GM18517 (cell line): ENCODE data around the gene ALDH4A1.
"Not testable (repeated sequence)": the region's sequence is repeated elsewhere in the genome, so short reads cannot be mapped to it uniquely, and the experiment has no call there.

ENCODE experiments used
- ATAC-seq: cut with Tn5 transposase; IDR thresholded peaks from one replicate; pipeline ENCODE4 v1.9.1; 2021; ENCODE audit warnings: mild to moderate bottlenecking, moderate library complexity; ENCODE audit not compliant: unreplicated experiment

ALDH4A1 gene

DNA sequence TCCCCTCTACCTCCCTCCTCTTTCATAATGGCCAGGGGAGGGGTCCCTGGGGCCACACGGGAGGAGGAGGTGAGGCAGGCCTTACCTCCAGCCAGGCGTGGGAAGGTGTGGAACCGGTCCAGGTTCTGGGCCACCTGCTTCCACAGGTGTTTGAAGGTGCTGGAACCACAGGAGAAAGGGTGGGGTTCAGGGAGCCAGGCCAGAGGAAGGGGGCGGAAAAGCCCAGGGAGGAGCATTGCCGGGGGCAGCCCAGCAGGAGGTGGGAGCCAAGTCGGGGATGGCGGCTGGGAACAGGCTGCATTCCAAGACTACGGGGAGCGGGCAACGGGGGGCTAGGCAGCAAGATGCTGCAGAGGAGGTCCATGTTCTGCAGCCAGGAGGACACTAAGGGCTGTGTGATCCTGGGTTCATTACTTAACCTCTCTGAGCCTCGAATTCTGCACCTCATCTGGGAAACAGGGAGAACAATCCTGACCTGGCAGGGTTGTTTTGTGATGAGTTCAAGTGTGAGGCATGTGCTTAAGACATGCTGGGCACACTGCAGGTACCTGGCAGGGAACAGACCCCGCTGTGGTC is 23.1 kb downstream of the ALDH4A1 start:
- ATAC-seq, result no peak

DNA sequence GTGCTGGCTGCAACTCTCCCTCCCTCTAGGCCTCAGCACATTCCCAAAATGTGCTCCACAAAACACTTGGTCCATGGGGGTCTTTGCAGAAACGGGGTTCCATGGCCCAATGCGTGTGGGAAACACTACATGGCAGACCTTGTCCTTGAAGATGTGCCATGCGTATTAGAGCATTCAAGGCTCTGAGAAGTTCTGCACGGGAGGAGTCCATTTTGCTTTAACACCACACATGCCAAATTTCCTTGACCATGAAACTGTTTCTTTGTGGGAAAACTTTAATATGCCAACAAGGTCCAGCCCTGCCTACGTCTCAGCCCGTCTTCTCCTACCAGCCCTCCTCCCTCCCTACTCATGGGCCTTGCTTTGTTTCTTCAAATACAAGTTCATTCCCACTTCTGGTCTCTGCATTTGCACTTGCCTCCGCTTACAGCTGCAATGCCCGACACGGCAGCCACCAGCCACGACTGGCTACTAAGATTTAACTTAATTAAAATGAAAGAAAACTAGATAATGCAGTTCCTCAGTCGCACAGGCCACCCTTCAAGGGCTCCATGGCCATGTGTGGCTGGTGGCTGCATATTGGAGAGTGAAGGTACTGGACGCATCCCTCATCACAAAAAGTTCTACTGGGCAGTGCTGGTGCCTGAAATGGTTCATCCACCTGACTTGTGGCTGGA is 23.7 kb downstream of the ALDH4A1 start:
- ATAC-seq, result no peak

DNA sequence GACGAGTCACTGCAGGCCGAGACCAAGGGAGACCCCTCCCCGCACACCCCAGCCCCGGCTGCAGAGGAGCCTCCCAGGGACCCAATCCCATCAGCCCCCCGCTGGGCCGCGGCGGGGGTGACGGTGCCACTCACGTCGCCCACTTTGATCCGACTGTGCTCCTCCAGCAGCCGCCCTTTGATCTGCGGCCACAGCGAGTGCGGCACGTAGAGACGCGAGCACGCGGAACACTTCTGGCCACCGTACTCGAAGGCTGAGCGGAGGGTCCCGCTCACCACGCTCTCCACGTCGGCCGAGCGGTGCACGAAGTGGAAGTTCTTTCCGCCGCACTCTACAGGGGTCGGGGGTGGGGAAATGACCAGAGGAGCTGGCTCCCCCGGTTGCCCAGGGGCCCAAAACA is 25.1 kb downstream of the ALDH4A1 start:
- no peak for ATAC-seq

DNA sequence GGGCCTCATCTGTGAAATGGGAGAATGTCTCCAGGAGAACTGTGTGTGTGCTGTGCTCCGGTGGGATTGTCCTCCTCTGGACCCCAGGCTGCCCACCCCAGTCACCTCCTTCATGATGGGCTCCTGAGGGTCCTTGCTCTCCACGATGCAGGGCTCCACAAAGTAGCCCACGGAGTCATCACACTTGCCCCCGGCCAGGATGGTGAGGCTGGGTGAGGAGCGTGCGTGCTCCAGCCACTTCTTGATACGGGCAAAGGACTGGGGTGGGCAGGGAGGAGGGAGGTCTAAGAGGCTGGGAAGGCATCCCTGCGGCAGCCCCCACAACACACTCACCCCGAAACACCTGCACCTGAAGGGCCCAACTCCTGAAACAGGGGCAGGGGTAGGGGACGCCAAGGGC is 26.1 kb downstream of the ALDH4A1 start:
- ATAC-seq, result no peak

DNA sequence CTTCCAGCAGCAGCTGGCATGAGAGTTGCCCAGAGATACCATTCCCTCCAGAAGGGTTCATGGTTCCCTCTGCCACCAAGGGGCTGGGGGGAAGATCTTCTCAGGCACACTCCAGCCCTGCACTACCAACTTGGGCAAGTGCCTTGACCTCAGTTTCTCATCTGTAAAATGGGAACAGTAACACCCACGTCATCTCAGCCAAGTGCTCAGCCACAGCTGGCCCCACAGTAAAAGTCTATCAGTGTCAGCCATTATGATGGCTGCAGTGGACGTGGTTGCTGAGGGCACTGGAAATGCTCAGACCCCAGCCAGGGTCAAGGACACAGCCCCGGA is 26.6 kb downstream of the ALDH4A1 start:
- ATAC-seq, result no peak

DNA sequence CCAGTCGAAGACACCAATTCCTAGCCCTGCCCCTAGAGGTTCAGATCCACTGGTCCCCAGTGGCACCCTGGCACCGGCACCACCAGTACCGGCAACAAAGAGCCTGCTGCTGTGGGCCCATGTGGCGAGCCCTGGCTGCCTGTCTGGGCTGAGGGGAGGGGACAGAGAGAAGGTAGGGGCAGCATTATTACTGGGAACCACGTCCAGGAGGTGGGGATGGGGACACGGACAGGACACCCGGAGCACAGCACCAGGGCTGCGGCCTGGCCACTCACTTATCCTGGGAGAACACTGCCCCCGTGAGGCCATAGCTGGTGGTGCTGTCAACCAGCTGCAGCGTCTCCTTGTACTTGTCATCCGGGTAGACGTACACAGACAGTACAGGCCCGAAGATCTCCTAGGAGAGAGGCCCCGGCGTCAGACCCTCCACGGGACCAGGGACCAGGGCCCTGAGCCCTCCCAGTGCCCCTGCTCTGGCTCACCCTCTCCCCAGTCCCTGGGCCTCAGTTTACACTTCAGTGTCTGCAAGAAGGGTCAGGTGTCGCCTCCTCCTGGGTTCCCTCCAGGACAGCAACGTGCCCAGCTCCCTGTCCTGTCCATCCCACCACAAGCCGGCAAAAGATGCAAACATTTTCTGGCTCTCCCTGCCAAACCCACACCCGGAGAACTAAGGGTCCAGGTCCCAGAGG is 27.1 kb downstream of the ALDH4A1 start:
- no peak for ATAC-seq

DNA sequence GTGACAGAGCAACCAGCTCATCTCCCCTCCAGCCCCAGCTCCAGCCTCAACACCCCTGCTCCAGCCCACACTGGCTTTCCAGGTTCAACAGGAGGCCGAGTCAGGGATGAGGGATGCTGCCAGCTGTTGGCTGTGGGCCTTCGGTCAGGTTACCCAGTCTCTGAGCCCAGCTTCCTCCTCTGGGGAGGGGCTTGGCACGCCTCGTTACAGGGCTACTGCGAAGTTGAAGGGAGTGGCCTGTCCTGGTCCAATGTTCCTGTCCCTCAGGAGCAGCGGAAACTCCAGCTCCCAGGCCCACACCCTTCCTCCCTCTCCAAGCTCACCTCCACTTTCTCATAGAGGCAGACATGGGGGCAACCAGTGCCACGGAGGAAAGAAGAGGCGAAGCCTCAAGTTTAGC is 27.8 kb downstream of the ALDH4A1 start:
- ATAC-seq, result no peak

DNA sequence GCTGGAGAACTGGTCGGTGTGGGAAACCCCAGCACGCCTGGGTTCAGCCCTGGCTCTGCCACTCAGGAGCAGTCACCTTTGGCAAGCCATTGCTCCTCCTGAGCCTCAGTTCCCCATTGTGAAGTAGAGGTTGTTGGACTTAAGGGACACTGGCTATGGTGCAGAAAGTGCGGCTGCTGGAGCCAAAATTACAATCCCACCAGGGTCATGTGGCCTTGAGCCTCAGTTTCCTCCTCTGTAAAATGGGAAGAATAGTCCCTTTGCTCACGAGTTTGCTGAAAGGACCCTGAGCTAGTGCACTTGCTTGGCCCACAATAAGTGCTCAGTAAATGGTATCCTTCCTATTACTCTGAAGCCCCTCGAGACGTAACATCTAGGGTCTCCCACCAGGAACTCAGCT is 28.3 kb downstream of the ALDH4A1 start:
- no peak for ATAC-seq

DNA sequence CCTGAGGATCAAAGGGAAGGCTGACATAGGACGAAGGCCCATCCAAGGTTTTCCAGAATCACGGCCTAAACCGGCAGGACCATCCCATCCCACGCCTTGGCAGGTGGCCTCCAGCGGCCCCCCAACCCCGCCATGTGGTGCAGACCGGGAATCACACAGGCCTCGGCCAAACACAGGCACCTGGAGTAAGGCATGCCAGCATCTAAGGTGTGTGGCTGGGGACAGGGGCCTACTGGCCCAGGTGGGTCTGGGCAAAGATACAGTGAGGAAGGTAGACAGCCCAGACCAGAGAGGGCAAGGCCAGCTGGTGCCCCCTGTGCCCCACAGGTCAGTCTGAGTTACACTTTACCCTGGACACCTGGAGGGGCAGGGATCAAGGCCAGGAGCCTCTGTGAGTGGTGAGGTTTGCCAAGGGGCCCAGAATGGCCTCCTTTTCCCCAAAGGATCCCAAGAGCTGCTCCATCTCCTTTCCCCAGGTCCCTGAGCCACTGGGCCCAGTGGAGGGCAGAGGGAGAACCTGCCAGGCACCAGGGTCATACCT is 30.2 kb downstream of the ALDH4A1 start:
- ATAC-seq, result no peak

DNA sequence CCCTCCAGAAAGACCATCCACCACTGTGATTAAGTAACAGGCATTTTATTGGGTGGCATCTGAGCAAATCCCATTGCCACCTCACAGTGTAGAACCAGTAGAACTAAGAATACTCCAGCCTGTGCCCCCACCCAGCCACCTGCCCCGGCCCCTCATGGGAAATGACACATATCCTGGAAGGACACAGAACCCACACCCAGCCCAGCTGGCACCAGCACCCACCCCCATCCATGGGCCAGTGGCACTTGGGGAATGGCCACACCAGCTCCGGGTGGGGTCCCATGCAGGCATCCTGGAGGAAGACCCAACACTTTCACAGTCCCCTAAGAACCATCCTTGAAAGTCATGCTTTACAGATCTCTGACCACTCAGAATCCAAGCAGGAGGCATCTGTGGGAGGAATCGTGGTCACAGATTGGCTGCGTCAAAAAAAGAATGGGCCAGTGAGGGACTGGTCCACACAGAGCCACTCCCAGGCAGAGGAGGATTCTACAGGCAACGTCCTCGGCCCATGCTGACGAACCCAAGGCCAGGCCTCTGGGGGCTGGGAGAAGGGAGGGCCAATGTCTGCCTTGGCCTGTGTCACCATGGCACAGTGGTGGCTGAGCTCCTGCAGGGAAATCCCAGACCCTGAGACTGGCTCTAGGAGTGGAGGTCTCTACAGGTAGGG is 30.8 kb downstream of the ALDH4A1 start:
- ATAC-seq, result no peak

DNA sequence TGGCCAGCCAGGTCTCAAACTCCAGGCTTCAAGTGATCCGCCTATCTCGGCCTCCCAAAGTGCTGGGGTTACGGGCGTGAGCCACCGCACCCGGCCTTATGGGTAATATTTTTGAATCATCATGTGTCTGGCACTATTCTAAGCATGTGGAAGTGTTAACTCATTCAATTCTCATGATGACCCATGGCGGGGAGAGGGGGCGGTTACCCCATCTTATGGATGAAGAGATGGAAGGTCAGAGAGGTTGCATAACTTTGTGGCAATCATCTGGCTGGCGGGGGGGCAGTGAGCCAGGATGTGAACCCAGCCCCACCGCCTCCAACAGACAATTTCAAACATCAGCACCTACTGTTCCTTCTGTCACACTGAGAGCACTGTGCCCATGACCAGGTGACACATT is 31.4 kb downstream of the ALDH4A1 start:
- ATAC-seq, result no peak

DNA sequence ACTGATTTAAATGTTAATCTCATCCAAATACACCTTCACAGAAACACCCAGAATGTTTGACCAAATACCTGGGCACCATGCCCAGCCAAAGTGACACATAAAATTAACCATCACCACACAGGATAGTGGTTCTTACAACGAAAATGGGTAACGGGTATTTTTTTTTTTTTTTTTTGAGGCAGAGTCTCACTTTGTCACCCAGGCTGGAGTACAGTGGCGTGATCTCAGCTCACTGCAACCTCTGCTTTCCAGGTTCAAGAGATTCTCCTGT is 31.8 kb downstream of the ALDH4A1 start:
- not testable (repeated sequence) for ATAC-seq

DNA sequence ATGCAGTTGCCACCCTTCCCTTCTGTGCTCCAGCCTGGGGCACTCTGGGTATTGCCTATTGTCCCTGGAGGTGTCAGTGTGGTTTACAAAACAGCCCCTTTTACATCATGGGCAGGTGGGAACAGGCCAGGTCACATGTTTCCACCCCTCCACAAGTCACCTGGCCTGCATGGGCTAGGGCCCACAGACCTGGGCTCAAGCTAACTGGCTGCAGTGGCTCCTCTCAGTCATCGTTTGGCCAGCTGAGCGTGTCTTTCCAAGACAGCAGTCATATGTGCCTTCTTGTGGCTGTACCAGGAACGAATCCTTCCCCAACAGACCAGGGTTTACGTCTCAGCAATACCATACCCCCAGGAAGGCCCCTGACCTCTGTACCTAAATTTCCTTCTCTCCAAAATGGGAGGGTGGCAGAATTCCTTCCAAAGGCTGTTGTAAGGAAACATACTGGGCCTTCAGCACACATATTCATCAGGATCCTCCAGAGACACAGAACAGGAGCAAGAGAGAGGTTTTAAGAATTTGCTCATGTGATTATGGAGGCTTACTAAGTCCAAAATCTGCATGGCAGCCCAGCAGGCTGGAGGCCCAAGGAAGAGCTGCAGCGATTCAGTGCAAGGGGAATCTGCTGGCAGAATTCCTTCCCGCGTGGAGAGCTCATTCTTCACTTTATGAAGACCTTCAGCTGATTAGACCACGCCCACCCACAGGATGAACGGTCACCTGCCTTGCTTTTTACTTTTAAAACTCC is 32.3 kb downstream of the ALDH4A1 start:
- ATAC-seq, result no peak

DNA sequence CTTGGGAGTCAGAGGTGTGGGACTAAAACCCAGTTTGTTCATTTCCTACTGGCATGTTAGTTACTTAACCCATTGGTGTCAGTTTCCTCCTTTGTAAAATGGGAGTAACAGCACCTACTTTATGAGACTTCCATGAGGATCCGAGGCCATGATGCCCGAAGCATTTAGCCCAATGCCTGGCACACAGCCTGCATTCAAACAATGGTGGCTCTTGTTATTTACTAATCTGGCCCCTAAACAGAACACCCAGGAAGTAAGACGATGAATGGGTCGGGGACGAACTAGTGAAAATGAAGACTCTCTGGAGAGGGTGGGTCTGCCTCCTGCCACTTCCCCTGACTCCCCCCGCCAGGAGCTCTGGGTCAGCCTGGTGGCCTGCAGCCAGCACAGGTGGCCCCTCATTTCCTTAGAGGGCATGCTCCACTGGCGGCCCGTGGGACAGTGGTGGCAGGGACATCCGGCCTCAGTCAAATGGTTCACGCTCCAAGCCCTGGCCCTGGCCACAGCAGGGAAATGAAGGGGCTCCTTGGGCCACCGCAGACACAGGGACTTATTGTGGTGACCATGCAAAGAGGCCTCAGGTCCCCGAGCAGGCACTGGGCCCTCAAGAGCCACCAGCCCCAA is 33.4 kb downstream of the ALDH4A1 start:
- ATAC-seq, result no peak

DNA sequence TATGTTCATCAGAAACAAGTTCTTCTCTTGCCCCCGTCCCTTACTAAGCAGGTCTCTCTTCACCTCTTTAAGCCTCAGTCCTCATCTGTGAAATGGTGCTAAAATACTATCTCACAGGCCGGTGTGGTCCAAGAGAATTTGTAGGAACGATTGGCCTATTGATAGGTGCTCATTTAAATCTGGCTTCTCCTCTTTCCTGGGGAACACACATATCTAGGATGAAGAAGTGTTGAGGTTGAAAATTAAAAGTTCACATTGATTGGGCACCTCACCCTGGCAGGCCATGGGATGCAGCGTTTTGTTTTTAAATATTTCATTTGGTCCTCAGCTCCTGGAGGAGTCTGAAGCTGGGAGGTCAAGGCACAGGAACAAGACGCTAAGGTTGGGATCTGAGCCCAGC is 34.0 kb downstream of the ALDH4A1 start:
- no peak for ATAC-seq

DNA sequence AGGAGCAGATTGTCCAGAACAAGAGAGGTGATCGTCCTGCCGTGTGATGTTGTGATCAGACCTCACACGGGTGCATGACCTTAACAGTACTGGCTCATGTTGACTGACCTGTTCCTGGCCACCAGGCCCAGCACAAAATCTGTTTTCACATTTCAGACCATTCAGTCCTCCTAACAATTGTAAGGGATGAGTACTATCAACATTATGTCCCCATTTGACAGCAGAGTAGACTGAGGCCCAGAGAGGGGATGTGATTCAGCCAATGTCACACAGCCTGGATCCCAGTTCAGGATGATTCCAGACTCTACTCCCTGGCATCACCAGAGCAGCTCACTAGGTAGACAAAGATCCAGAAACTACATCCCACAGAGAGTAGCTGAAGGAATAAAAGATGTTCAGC is 35.5 kb downstream of the ALDH4A1 start:
- ATAC-seq, result no peak

DNA sequence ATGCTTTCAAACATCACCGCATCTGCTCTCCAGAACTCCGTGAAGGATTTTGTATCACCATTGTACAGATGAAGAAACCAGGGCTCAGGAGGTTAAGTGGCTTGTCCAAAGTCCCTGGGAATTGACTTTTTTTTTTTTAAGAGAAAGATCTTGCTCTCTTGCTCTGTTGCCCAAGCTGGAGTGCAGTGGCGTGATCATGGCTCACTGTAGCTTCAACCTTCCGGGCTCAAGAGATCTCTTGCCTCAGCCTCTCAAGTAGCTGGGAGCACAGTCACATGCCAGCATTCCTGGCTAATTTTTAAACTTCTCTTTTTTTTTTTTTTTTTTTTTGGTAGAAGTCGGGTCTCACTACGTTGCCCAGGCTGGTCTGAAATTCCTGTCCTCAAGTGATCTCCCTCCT is 36.0 kb downstream of the ALDH4A1 start:
- ATAC-seq, result no peak

DNA sequence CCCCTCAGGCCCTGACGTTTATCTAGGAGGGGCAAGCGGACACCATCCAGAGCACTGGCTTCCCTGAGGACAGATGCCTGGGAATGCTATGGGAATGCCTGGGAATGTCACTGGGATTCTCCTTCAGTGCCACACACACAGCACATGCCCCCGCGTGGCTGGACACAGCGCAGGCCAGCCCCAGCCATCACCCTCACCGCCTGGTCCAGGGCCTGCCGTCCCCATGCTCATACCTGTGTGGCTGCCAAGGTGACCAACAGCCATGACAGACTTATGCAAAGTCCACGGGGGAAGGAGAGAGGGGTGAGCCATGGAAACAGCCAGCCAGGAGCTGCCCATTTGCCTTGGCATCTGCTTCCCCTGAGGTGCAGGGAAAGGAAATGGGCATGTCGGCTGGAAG is 37.2 kb downstream of the ALDH4A1 start:
- no peak for ATAC-seq

DNA sequence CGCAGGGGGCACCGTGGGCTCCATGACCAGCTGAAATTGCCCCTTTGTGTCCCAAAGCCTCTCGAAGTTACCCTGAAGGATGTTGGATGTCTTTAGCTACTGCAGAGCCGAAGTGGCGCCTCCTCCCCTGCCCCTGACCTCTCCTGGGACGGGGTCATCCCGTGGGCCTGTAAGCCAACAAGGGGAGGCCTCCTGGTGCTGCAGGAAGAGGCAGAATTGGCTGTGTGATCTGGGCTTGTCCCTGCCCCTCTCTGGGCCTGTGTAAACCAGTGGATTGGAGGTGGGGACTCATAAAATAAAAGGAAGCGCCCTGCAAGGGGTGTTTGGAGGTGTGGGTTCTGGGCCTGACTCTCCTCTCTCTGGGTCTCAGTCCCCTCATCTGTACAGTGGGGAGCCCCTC is 40.8 kb downstream of the ALDH4A1 start:
- ATAC-seq, result no peak

DNA sequence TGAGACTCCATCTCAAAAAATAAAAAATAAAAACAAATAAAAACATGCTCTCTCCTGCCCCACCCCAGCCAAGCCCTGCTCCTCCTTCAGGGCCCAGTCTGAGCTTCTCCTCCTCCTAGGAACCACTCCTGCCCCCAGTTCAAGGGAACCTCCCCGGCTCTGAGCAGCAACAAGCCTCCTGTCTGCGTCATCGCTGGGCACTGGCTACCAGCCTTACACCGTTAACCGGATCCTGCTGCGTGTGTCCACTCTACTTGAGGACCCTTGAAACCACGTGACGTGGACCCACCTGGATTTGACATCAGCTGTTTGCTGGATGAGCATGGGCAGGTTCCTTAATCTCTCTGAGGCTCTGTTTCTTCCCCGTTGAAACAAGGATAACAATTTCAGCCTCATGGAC is 41.3 kb downstream of the ALDH4A1 start:
- no peak for ATAC-seq

DNA sequence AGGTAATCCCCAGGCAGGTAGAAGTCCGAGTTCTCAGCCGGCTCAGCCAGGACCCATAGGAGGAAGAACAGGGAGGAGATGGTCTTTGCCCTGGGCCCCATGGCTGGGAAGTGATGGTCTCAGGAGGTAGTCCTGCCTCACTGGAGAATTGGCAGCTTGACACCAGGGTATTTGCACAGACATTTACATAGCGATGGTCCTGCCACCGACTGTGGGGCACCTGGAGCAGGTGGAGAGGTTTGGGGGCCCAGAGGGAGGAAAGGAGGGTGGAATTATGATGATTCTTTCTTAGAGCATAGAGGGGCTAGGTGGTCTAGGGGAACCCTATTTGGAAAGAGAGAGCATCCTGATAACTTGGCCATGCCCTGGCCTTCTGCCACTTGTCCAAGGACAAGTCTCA is 42.8 kb downstream of the ALDH4A1 start, which contains the start of gene TAS1R2:
TSS of gene TAS1R2 (minus strand) at position 101 of the 400 bp plus-strand sequence. CDS start at position 101, 0 bp downstream.
- ATAC-seq, result no peak
